ENCODE results near the gene MYBPH.

DNA sequence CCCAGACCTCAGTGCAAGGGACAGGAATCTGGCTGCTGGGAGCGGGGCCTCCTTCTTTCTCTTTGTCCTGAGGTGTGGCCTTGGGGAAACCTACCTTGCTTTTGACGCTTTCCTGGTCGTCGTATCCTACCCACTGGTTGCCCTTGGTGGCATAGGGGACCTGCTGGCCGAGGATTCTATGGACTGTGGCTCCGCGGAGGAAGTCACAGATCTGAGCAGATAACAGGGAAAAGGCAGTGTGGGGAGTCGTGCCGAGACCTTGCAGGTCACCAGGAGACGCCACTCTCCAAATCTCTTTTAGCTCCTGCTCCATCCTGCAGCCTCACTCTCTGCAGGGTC, 4.0 kb upstream of the MYBPH start:
- TF ChIP-seq, protein P1, sequence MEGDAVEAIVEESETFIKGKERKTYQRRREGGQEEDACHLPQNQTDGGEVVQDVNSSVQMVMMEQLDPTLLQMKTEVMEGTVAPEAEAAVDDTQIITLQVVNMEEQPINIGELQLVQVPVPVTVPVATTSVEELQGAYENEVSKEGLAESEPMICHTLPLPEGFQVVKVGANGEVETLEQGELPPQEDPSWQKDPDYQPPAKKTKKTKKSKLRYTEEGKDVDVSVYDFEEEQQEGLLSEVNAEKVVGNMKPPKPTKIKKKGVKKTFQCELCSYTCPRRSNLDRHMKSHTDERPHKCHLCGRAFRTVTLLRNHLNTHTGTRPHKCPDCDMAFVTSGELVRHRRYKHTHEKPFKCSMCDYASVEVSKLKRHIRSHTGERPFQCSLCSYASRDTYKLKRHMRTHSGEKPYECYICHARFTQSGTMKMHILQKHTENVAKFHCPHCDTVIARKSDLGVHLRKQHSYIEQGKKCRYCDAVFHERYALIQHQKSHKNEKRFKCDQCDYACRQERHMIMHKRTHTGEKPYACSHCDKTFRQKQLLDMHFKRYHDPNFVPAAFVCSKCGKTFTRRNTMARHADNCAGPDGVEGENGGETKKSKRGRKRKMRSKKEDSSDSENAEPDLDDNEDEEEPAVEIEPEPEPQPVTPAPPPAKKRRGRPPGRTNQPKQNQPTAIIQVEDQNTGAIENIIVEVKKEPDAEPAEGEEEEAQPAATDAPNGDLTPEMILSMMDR (IDR thresholded peaks at IDR 0.05) = no peak
- TF ChIP-seq POLR2A (IDR thresholded peaks at IDR 0.05) = no peak
